GM23248 (cell line): ENCODE data around the gene STX8.

Experiments
- EZH2 ChIP-seq: fragments of 200-600 bp; sonication (generic); IDR thresholded peaks from 2 replicates; pipeline ENCODE4 v1.6.1; 2018; ENCODE audit warnings: antibody characterized with exemption, mild to moderate bottlenecking; ENCODE audit not compliant: insufficient read depth, poor library complexity, severe bottlenecking
- EZH2phosphoT487 ChIP-seq: fragments of 200-600 bp; sonication (generic); IDR thresholded peaks from 2 replicates; pipeline ENCODE4 v1.6.1; 2018; ENCODE audit warnings: antibody characterized with exemption, moderate library complexity, mild to moderate bottlenecking, low read depth; ENCODE audit not compliant: insufficient read depth

DNA sequence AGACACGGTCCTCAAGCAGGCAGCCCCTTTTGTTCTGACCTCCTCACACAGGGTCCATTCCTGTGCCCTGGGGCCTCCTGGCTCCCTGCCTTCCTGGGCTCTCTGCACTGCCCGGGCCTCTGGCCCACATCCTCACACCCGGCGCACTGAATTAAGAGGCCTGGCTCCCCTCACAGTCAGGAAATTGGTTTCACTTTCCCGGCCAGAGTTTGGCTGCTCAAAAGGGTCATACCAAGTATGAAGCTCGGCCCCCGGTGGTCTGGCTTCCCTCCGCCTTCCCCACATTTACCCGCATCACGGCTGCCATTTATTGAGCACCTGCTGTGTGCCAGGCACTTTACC, 334.3 kb downstream of the STX8 start:
- TF ChIP-seq EZH2 (no peak), EZH2phosphoT487 (no peak)
